OCI-LY7 (cell line): ENCODE measurements around the gene CSRNP3.

Experiments
- EZH2phosphoT487 ChIP-seq: fragments of 200-600 bp; sonication (generic); IDR thresholded peaks from 2 replicates; pipeline ENCODE4 v1.6.1; 2018; ENCODE audit warnings: low read depth, borderline replicate concordance, mild to moderate bottlenecking, mixed run types, antibody characterized with exemption, low read length, moderate library complexity, mixed read lengths
- TF ChIP-seq, protein P1 (sequence below): fragments of 200-600 bp; sonication (generic); conservative IDR thresholded peaks from 2 replicates; pipeline ENCODE4 v1.5.1; 2014; ENCODE audit warnings: mild to moderate bottlenecking, antibody characterized with exemption, low read length, moderate library complexity, mixed read lengths

- TF ChIP-seq, protein P1, sequence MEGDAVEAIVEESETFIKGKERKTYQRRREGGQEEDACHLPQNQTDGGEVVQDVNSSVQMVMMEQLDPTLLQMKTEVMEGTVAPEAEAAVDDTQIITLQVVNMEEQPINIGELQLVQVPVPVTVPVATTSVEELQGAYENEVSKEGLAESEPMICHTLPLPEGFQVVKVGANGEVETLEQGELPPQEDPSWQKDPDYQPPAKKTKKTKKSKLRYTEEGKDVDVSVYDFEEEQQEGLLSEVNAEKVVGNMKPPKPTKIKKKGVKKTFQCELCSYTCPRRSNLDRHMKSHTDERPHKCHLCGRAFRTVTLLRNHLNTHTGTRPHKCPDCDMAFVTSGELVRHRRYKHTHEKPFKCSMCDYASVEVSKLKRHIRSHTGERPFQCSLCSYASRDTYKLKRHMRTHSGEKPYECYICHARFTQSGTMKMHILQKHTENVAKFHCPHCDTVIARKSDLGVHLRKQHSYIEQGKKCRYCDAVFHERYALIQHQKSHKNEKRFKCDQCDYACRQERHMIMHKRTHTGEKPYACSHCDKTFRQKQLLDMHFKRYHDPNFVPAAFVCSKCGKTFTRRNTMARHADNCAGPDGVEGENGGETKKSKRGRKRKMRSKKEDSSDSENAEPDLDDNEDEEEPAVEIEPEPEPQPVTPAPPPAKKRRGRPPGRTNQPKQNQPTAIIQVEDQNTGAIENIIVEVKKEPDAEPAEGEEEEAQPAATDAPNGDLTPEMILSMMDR: no peak
- no peak for TF ChIP-seq EZH2phosphoT487
Observed at GRCh38 chr2:165452327-165452726, 17.2 kb upstream of the CSRNP3 start.
